Measurements from ENCODE around the gene HERPUD1. TPM values are rescaled to one million over a fixed set of nuclear protein-coding genes. Genes with fewer than 3 reads are reported as not detected.

Gene HERPUD1
- total and polyA plus RNA-seq, 9 of the 15 experiments (the other 6 are each of a cell fraction or from before 2014, with no cell fraction given): 14.2 to 60.7 (median 37.4) TPM

DNA sequence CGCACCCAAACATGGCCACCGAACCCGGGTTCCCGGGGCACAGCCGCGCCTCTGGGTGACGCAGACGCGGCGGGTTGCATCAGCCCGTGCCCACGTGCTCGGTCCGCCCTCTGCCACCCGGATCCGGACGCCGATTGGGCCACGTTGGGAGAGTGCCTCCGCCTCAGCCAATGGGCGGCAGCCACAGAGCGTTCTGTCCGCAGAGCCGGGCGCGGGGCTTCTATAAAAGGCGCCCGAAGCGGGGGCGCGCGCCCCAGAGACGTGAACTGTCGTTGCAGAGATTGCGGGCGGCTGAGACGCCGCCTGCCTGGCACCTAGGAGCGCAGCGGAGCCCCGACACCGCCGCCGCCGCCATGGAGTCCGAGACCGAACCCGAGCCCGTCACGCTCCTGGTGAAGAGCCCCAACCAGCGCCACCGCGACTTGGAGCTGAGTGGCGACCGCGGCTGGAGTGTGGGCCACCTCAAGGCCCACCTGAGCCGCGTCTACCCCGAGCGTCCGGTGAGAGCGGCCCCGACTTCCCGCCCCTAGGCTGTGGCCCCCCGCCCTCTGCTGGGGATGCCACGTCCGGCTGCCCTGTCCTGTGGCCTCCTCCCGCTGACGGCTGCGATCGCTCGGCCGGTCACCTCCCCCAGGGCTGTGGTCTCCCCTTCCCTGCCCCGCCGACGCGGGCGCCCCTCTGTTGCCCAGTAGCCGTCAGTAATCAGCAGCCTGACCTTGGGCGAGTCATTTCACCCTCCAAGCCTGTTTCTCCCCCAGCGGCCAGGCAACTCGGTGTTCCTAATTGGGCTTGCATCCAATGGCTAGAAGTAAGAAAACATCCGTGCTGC is at the start of gene HERPUD1 (continued):
- TF ChIP-seq, protein P1, sequence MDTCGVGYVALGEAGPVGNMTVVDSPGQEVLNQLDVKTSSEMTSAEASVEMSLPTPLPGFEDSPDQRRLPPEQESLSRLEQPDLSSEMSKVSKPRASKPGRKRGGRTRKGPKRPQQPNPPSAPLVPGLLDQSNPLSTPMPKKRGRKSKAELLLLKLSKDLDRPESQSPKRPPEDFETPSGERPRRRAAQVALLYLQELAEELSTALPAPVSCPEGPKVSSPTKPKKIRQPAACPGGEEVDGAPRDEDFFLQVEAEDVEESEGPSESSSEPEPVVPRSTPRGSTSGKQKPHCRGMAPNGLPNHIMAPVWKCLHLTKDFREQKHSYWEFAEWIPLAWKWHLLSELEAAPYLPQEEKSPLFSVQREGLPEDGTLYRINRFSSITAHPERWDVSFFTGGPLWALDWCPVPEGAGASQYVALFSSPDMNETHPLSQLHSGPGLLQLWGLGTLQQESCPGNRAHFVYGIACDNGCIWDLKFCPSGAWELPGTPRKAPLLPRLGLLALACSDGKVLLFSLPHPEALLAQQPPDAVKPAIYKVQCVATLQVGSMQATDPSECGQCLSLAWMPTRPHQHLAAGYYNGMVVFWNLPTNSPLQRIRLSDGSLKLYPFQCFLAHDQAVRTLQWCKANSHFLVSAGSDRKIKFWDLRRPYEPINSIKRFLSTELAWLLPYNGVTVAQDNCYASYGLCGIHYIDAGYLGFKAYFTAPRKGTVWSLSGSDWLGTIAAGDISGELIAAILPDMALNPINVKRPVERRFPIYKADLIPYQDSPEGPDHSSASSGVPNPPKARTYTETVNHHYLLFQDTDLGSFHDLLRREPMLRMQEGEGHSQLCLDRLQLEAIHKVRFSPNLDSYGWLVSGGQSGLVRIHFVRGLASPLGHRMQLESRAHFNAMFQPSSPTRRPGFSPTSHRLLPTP (IDR thresholded peaks at IDR 0.05; ENCODE audit: borderline replicate concordance, extremely low read depth, insufficient read length): no peak
- TF ChIP-seq HNRNPH1 (optimal IDR thresholded peaks at IDR 0.05; ENCODE audit: low read depth, low read length) (no peak), COPS2 (conservative IDR thresholded peaks at IDR 0.05) (no peak), RNF2 (IDR thresholded peaks at IDR 0.05) (peak; percentile 20; the same call in 1 of the 2 replicates), SIX5 (IDR thresholded peaks at IDR 0.05; ENCODE audit: borderline replicate concordance in 1 of 2, insufficient read depth in 1 of 2, low read depth in 1 of 2, low read length in 2 of 2) (no peak), ARID2 (IDR thresholded peaks at IDR 0.05) (no peak), NCOA1 (IDR thresholded peaks at IDR 0.05; ENCODE audit: low read depth) (no peak), NELFE (IDR thresholded peaks at IDR 0.05; ENCODE audit: insufficient read depth, insufficient read length) (peak; percentile 60), CBX2 (IDR thresholded peaks at IDR 0.05; ENCODE audit: insufficient read depth, low read length, poor library complexity, severe bottlenecking) (no peak), ARID1B (IDR thresholded peaks at IDR 0.05) (no peak), HDGF (IDR thresholded peaks at IDR 0.05) (no peak), CHD2 (IDR thresholded peaks at IDR 0.05; ENCODE audit: low read depth, low read length) (peak; percentile 69), SMARCE1 (IDR thresholded peaks at IDR 0.05) (no peak), TEAD2 (tag; IDR thresholded peaks at IDR 0.05) (no peak)
- TF ChIP-seq, protein P2, sequence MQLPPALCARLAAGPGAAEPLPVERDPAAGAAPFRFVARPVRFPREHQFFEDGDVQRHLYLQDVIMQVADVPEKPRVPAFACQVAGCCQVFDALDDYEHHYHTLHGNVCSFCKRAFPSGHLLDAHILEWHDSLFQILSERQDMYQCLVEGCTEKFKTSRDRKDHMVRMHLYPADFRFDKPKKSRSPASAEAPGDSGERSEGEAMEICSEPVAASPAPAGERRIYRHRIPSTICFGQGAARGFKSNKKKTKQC (CRISPR knock-in tag; IDR thresholded peaks at IDR 0.05): peak; percentile 88
- TF ChIP-seq, protein P3, sequence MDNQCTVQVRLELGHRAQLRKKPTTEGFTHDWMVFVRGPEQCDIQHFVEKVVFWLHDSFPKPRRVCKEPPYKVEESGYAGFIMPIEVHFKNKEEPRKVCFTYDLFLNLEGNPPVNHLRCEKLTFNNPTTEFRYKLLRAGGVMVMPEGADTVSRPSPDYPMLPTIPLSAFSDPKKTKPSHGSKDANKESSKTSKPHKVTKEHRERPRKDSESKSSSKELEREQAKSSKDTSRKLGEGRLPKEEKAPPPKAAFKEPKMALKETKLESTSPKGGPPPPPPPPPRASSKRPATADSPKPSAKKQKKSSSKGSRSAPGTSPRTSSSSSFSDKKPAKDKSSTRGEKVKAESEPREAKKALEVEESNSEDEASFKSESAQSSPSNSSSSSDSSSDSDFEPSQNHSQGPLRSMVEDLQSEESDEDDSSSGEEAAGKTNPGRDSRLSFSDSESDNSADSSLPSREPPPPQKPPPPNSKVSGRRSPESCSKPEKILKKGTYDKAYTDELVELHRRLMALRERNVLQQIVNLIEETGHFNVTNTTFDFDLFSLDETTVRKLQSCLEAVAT (IDR thresholded peaks at IDR 0.05): peak; percentile 89 to 91
- TF ChIP-seq, protein P4, sequence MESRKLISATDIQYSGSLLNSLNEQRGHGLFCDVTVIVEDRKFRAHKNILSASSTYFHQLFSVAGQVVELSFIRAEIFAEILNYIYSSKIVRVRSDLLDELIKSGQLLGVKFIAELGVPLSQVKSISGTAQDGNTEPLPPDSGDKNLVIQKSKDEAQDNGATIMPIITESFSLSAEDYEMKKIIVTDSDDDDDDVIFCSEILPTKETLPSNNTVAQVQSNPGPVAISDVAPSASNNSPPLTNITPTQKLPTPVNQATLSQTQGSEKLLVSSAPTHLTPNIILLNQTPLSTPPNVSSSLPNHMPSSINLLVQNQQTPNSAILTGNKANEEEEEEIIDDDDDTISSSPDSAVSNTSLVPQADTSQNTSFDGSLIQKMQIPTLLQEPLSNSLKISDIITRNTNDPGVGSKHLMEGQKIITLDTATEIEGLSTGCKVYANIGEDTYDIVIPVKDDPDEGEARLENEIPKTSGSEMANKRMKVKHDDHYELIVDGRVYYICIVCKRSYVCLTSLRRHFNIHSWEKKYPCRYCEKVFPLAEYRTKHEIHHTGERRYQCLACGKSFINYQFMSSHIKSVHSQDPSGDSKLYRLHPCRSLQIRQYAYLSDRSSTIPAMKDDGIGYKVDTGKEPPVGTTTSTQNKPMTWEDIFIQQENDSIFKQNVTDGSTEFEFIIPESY (CRISPR knock-in tag; IDR thresholded peaks at IDR 0.05): no peak
